Kasumi-1 (cell line): Measurements from ENCODE around the gene XDH.

Source experiments
- DNase-seq, 2 experiments: peaks; one replicate each; lab custom pipeline; 2025; lab: John Stamatoyannopoulos, UW

The XDH gene

GRCh38 chr2:31365348-31365747, 49.2 kb downstream of the XDH start:
- DNase-seq: no peak

DNA sequence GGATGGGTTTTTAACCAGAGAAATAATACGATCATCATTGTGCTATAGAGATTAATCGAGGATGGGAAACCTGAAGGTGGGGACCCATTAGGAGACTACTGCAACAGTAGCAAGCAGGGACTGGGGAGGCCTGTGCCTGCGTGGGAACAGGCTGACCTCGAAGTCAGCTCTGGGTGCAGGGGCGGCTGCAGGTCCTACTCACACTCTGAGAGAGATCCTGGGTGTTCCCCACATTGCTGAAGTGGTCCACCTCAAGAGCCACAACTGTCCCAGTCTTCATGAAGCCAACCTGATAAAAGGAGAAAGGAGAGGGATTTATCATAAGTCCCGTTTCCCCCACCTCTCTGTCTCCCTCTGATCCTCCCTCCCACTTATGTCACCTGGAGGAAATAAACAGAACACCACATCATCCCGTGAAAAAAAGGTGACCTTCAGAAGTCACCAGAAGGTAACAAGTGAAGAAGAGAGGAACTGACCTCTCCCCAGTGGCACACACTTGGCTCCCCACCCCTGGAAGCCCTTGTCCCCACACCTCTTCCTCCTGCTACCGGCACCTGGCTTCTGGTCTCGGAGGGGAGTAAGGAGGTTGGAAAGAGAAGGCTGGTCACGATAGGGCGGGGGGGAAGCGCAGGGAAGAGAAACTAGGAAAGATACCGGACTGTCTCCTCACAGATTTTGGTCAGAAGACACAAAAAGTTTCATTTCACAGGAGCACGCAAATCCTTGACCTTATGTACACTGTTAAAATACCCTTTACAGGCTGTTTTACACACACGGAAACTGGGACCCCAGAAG, 50.4 kb downstream of the XDH start:
- DNase-seq: no peak

DNA sequence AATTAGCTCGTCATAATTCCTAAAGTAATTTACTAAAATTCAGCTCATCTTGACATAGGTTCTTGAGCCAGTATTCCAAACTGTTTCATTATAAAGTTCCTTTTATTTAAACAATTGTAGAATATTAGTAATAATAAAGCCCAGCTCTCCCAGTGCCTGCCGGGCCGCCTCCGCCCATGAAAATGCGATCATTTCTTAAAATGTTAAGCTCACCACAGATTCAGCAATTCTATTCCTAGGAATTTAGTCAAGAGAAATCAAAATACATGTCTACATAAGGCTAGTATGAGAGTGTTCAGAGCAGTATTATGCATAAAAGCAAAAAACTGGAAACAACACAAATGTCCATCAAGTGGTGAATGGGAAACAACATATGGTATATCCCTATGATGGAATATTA, 52.0 kb downstream of the XDH start:
- DNase-seq: no peak

DNA sequence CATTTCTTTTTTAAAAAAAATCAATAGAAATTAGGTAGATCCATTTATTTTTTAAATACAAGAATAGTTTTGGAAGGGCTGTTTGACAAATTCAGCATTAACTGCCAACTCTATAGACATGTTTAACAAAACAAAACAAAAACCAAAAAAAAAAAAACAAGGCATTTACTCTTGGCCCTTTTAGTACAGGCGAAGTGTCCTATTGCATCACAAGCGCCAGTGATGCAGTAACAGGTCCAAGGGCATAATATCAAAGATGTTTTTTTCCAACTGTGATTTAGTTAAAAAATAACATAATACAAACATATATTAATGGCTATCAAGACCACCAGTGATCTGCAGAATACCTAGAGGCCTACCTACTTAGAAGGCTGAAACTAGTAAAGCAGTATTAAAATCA, 55.3 kb downstream of the XDH start:
- no peak for DNase-seq

GRCh38 chr2:31354837-31355236, 59.7 kb downstream of the XDH start:
- peak; percentile 42 to 78 for DNase-seq

- DNase-seq: no peak
Observed at GRCh38 chr2:31353179-31353578, 61.4 kb downstream of the XDH start.

- DNase-seq: no peak
Observed at GRCh38 chr2:31349684-31350083, 64.9 kb downstream of the XDH start.

- DNase-seq: no peak
Observed at GRCh38 chr2:31349160-31349559, 65.4 kb downstream of the XDH start.

- no peak for DNase-seq
Observed at GRCh38 chr2:31348618-31349017, 65.9 kb downstream of the XDH start.

GRCh38 chr2:31347750-31348149, 66.8 kb downstream of the XDH start:
- no peak for DNase-seq

- no peak for DNase-seq
Observed at GRCh38 chr2:31347319-31347718, 67.2 kb downstream of the XDH start.

DNA sequence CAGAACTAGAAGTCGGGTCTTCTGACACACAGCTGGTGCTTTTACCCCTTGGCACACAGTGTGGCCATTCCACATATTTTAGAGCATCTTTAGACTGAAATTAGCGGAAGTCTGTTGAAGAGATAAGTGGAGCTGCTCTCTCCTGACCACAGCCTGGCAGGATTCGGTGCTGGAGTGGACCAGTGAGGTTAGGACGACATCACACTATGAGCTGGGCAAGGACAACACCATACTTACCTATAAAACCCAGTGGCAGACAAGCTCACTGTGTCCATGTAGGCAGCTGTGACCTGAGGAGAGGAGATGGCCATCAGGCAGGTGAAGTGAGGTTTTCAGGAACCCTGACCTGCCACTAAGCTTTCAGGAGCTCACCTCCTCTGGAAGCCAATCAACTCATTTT, 70.1 kb downstream of the XDH start:
- DNase-seq: no peak

DNA sequence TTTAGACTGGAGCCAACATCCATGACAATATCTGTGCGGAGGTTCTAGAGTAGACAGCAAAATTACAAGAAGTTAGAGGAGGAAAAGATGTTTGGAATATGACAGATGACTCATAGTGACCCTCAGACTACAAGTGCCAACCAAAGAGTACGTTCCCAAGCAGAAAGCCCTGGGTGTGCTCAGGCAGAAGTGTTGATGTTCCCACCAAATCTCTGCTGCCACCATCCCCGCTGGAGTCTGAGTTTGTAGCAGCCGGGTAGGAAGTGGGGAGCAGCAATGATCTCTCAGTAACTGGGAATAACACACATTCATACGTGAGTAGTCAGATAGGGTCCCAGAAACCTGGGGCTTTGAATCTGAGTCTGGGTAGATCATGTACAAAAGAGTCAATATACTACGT, 73.2 kb downstream of the XDH start:
- no peak for DNase-seq

DNA sequence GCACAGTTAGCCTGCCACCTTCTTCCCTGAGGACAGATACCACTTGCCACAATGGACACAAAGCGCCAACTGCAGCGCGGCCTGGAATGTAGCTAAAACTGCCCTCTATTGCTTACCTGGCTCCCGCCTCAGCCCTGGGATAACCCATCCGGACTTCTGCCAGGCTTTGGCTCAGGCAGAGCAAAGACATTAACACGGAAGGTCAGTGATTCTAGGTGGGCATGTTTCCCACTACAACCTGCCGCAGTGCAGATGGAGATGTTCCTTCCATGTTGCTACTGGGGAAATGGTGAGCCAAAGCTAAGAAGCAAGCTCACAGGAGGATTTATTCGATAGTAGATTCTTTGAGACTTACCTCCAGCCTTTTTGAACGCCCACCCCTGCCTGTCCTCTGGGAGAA, 74.8 kb downstream of the XDH start:
- DNase-seq: no peak

DNA sequence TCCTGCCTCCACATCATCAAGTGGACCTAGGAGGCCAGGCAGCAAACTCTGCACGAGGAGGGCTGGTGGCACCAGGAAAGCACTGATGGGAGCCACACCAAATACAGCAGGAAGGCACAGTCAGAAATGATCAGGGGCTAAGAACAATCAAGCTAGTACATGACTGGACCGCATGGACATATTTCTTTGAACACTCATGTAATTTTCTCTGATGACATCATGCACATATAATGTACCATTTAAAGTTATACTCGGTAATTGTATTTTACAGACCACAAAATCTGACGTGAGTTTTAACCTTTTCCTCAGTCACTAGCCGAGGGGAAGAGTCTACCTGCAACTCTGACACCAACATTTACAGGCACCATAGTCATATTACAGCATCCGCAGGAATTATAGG, 76.7 kb downstream of the XDH start:
- DNase-seq: no peak

GRCh38 chr2:31337197-31337596, 77.3 kb downstream of the XDH start:
- no peak for DNase-seq

DNA sequence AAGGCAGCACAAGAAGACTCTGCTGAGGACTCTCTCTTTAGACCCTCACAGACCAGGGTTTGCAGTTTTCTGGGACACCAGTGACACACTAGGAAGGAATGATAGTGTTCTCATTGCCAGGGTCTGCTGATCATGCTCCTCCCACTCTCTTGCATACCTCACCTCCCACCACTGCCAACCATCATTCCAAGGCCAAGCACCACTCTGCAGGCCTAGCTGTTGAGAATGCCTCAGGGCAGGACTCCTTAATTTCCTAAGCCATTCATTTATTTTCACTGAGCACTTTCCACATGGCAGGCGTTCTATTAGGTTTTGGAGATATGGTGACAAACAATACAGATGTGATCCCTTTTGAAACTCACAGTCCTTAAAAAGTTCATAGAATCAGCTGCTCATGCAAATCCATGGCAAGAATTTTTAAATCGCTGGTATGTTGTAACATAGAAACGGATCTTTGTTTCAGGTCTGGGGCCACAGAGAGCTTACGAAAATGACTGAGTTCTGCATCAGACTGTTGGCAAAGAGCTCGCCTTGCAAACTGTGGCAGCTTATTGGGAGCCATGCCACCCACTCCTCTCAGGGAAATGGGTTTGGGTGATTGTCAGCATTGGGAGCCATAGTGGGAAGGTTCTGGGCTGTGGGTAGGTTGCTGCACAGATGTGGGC, 78.5 kb downstream of the XDH start:
- no peak for DNase-seq

GRCh38 chr2:31334311-31335026, 80.1 kb downstream of the XDH start:
- no peak for DNase-seq

DNA sequence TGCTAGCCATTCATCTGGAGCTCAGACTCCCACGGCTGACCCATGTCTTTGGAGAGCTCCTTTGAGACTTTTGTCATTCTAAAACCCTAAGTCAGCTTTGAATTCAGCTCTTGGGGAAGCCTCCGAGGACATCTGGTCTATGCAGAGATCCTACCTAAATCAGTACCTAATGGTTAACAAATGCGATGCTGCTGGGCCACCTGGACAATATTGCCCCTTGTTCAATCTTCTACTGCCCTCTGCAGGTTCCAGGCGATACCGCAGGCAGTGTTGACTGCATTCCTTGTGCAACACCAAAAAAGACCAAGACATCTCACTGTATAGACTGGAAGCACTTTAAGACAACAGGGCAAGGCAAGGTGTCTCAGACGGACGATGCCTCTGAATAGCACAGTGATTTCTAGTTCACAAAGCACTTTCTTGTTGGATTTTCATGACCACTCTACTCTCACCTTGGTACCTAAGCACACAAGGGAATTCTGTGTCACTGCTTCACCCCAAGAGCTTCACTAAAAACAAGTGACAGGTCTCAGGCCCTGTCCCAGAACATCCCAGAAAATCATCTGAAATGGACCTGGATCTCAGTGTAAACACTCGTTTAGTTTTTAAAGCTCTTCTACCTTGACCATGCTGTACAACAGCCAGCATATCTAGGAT, 80.9 kb downstream of the XDH start:
- peak; percentile 62 to 71 for DNase-seq

GRCh38 chr2:31333046-31333445, 81.5 kb downstream of the XDH start:
- no peak for DNase-seq

DNA sequence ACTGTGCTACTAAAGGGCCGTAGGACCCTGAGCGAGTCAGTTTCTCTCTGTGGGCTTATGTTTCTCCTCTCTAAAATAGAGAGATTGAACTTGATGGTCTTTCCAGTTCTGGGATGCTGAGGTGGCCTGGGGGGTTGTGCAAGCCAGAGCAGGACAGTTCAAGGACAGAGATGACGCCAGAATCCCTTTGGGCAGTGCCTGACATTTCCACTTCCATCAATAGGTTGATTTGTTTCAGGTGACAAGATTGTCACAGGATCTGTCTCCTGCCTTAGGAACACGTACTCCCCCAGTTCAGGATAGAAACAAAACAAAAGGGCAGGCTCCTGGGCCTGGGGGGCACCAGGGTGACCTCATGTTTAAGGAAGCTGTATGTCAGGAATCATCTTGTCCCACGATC, 82.0 kb downstream of the XDH start:
- no peak for DNase-seq

- DNase-seq: no peak
Observed at GRCh38 chr2:31331156-31331555, 83.4 kb downstream of the XDH start.
